GM23248 (cell line): Measurements from ENCODE around the gene CD38. TPM values are rescaled to one million over a fixed set of nuclear protein-coding genes. Genes with fewer than 3 reads are reported as not detected.

Experiments
- DNase-seq: peaks from one replicate; pipeline ENCODE4 v3.0.0-alpha.2; 2015
- H2AFZ ChIP-seq: fragments of 200-600 bp; sonication (generic); 2 replicates; pipeline ENCODE4 v1.6.1; 2016; ENCODE audit warnings: antibody characterized with exemption
- H3F3A ChIP-seq: fragments of 200-600 bp; sonication (generic); 2 replicates; pipeline ENCODE4 v1.6.1; 2016; ENCODE audit warnings: mild to moderate bottlenecking, antibody characterized with exemption, mixed run types; ENCODE audit not compliant: insufficient read depth
- H3K27ac ChIP-seq: fragments of 200-600 bp; sonication (generic); 2 replicates; pipeline ENCODE4 v1.5.1; 2016; ENCODE audit warnings: mild to moderate bottlenecking
- H3K27me3 ChIP-seq: fragments of 200-600 bp; sonication (generic); replicated peaks from 2 replicates; pipeline ENCODE4 v1.6.1; 2016; ENCODE audit warnings: mild to moderate bottlenecking; ENCODE audit not compliant: insufficient read depth
- H3K36me3 ChIP-seq: fragments of 200-600 bp; sonication (generic); 2 replicates; pipeline ENCODE4 v1.6.1; 2016; ENCODE audit warnings: low read depth, mild to moderate bottlenecking
- H3K4me1 ChIP-seq: fragments of 200-600 bp; sonication (generic); 2 replicates; pipeline ENCODE4 v1.6.1; 2016; ENCODE audit warnings: mild to moderate bottlenecking; ENCODE audit not compliant: insufficient read depth
- H3K4me2 ChIP-seq: fragments of 200-600 bp; sonication (generic); one replicate; pipeline ENCODE4 v1.6.1; 2016; ENCODE audit warnings: mild to moderate bottlenecking; ENCODE audit not compliant: unreplicated experiment
- H3K4me3 ChIP-seq: fragments of 200-600 bp; sonication (generic); 2 replicates; pipeline ENCODE4 v1.5.1; 2016; ENCODE audit warnings: mild to moderate bottlenecking
- H3K79me2 ChIP-seq: fragments of 200-600 bp; sonication (generic); 2 replicates; pipeline ENCODE4 v1.6.1; 2016; ENCODE audit warnings: mild to moderate bottlenecking; ENCODE audit not compliant: insufficient read depth
- H3K9ac ChIP-seq: fragments of 200-600 bp; sonication (generic); 2 replicates; pipeline ENCODE4 v1.6.1; 2016; ENCODE audit warnings: mild to moderate bottlenecking
- H3K9me2 ChIP-seq: fragments of 200-600 bp; sonication (generic); 2 replicates; pipeline ENCODE4 v1.6.1; 2016; ENCODE audit warnings: mixed run types, mild to moderate bottlenecking, moderate library complexity; ENCODE audit not compliant: insufficient read depth
- H3K9me3 ChIP-seq: fragments of 200-600 bp; sonication (generic); one replicate; pipeline ENCODE4 v1.6.1; 2017; ENCODE audit warnings: low read depth
- H4K20me1 ChIP-seq: fragments of 200-600 bp; sonication (generic); 2 replicates; pipeline ENCODE4 v1.6.0; 2016; ENCODE audit not compliant: insufficient read depth
- EZH2 ChIP-seq: fragments of 200-600 bp; sonication (generic); IDR thresholded peaks from 2 replicates; pipeline ENCODE4 v1.6.1; 2018; ENCODE audit warnings: antibody characterized with exemption, mild to moderate bottlenecking; ENCODE audit not compliant: insufficient read depth, poor library complexity, severe bottlenecking
- EZH2phosphoT487 ChIP-seq: fragments of 200-600 bp; sonication (generic); IDR thresholded peaks from 2 replicates; pipeline ENCODE4 v1.6.1; 2018; ENCODE audit warnings: antibody characterized with exemption, moderate library complexity, mild to moderate bottlenecking, low read depth; ENCODE audit not compliant: insufficient read depth
- WGBS, 2 experiments: methylation state at CpG; one replicate each; pipeline ENCODE4 v1.1.6; 2015 to 2017; ENCODE audit warnings: low lambda C conversion rate in 2 of 2, low coverage in 1 of 2; ENCODE audit errors: missing lambda C conversion rate in 2 of 2; 5-methylcytosine and 5-hydroxymethylcytosine counted together
- in situ Hi-C: fragments of 300-500 bp; cut with MboI; formaldehyde crosslinking; loops from 2 replicates; pipeline ENCODE4 v1.15.0; 2020
- polyA plus RNA-seq: library from polyadenylated mRNA; unstranded; fragments of >200 nt; fragmentation: Nextera tagmentation; extraction: Ambion mirVana; gene quantifications from 2 replicates; pipeline ENCODE4 v1.2.1, GENCODE V29; 2016
- total RNA-seq: library from RNA; depleted of rRNA; stranded (reverse); fragments of >200 nt; shearing (Covaris generic); gene quantifications from 2 replicates; pipeline ENCODE4 v1.2.3, GENCODE V29; 2014

Gene CD38
- total and polyA plus RNA-seq, 2 experiments from 2014 or later = not detected

- H3F3A ChIP-seq = no peaks in the 10 kb centered on the region
- no peaks in the 10 kb centered on the region for H3K9me3 ChIP-seq
- no peaks in the 10 kb centered on the region for H3K79me2 ChIP-seq
- WGBS, 2 experiments = 100% methylated on average over 1 of the region's 1 CpG
- peak; percentile 78 for DNase-seq
- no peaks in the 10 kb centered on the region for H4K20me1 ChIP-seq
- no peak overlapping the region for H3K27ac ChIP-seq
- no peak overlapping the region for H3K4me2 ChIP-seq
- H3K9me2 ChIP-seq = no peaks in the 10 kb centered on the region
- H3K4me3 ChIP-seq = no peak overlapping the region
- peaks cover 17% of the 10 kb centered on the region; the same call in 1 of the 2 replicates for H3K27me3 ChIP-seq
- in situ Hi-C loops = loop anchor here (10.0 kb wide), 1 partner anchor 72 kb away; no protein-coding TSS in a partner anchor
- H2AFZ ChIP-seq = no peak overlapping the region
- no peaks in the 10 kb centered on the region for H3K36me3 ChIP-seq
- H3K4me1 ChIP-seq = no peaks in the 10 kb centered on the region
- TF ChIP-seq EZH2phosphoT487 (no peak), EZH2 (no peak)
- H3K9ac ChIP-seq = no peak overlapping the region
These were observed 104.6 kb downstream of the CD38 start for GRCh38 chr4:15882675-15883086.

GRCh38 chr4:15883610-15884243 lies 105.6 kb downstream of the CD38 start:
- no peak for TF ChIP-seq EZH2phosphoT487
- no peak for TF ChIP-seq EZH2
- Histone ChIP-seq H3K79me2 (no peaks in the 10 kb centered on the region), H3K27ac (no peak overlapping the region), H4K20me1 (no peaks in the 10 kb centered on the region), H3F3A (no peaks in the 10 kb centered on the region), H3K4me2 (no peak overlapping the region), H3K9me3 (no peaks in the 10 kb centered on the region), H3K4me1 (no peaks in the 10 kb centered on the region), H3K36me3 (no peaks in the 10 kb centered on the region), H2AFZ (no peak overlapping the region), H3K4me3 (no peak overlapping the region), H3K9ac (no peak overlapping the region), H3K27me3 (peaks cover 17% of the 10 kb centered on the region; the same call in 1 of the 2 replicates), H3K9me2 (no peaks in the 10 kb centered on the region)
- in situ Hi-C loops = loop anchor here (10.0 kb wide), 1 partner anchor 71 kb away; no protein-coding TSS in a partner anchor
- 87 to 89% methylated on average over 4 of the region's 4 CpGs for WGBS, 2 experiments
- DNase-seq = no peak

- Histone ChIP-seq H4K20me1 (no peaks in the 10 kb centered on the region), H3K9me2 (no peaks in the 10 kb centered on the region), H3K27me3 (peaks cover 13% of the 10 kb centered on the region; the same call in 1 of the 2 replicates), H3K36me3 (no peaks in the 10 kb centered on the region), H3K9me3 (no peaks in the 10 kb centered on the region), H3K4me2 (no peak overlapping the region), H3K27ac (no peak overlapping the region), H3F3A (no peaks in the 10 kb centered on the region), H3K4me3 (no peak overlapping the region), H2AFZ (no peak overlapping the region), H3K79me2 (no peaks in the 10 kb centered on the region), H3K9ac (no peak overlapping the region), H3K4me1 (no peaks in the 10 kb centered on the region)
- DNase-seq = no peak
- TF ChIP-seq EZH2phosphoT487 (no peak), EZH2 (no peak)
- in situ Hi-C loops = loop anchor here (10.0 kb wide), 1 partner anchor 70 kb away; no protein-coding TSS in a partner anchor
- WGBS, 2 experiments = 77% methylated on average over 3 of the region's 3 CpGs
These were observed 106.5 kb downstream of the CD38 start for GRCh38 chr4:15884666-15885065.

GRCh38 chr4:15885422-15885821 lies 107.3 kb downstream of the CD38 start:
- Histone ChIP-seq H3K27ac (no peak overlapping the region), H3K27me3 (peaks cover 11% of the 10 kb centered on the region; the same call in 1 of the 2 replicates), H3F3A (no peaks in the 10 kb centered on the region), H2AFZ (no peak overlapping the region), H3K36me3 (no peaks in the 10 kb centered on the region), H3K4me3 (no peak overlapping the region), H3K79me2 (no peaks in the 10 kb centered on the region), H3K9me3 (no peaks in the 10 kb centered on the region), H3K9me2 (no peaks in the 10 kb centered on the region), H3K4me2 (no peak overlapping the region), H3K9ac (no peak overlapping the region), H3K4me1 (no peaks in the 10 kb centered on the region), H4K20me1 (no peaks in the 10 kb centered on the region)
- TF ChIP-seq EZH2phosphoT487 = no peak
- no peak for TF ChIP-seq EZH2
- in situ Hi-C loops = loop anchor here (10.0 kb wide), 1 partner anchor 69 kb away; no protein-coding TSS in a partner anchor
- 82 to 88% methylated on average over 7 of the region's 7 CpGs for WGBS, 2 experiments
- DNase-seq = no peak
